OCI-LY1 (cell line): ENCODE measurements around the gene FAM149A.

Source experiments
- EZH2 ChIP-seq: fragments of 200-600 bp; sonication (generic), shearing (Covaris generic); IDR thresholded peaks from 2 replicates; pipeline ENCODE4 v1.8.0; 2017; ENCODE audit warnings: borderline replicate concordance, mixed run types, mild to moderate bottlenecking, antibody characterized with exemption, low read length, moderate library complexity, mixed read lengths
- TF ChIP-seq, protein P1 (sequence below): fragments of 200-600 bp; sonication (generic), shearing (Covaris generic); IDR thresholded peaks from 2 replicates; pipeline ENCODE4 v1.5.1; 2017; ENCODE audit warnings: mild to moderate bottlenecking, antibody characterized with exemption, low read length, moderate library complexity, mixed read lengths

DNA sequence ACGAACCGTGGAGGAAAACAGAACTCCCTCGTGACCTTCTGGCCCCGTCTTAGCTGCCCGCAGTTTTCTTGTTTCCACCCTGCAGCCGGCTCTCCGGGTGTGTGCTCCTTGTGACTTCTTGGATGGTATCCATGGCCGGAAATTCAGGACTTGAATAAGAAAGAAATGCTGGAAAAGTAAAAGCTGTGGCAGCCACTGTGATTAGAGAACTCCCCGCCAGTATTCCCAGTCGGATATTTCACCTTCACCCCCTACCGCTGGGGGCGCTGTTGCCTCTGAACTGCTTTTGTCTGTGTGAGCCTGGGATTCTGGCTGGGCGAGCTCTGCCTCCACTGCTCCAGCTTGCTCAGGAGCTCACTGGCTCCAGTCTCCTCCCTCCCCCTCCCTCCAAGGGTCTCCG lies 45.4 kb downstream of the FAM149A start:
- TF ChIP-seq, protein P1, sequence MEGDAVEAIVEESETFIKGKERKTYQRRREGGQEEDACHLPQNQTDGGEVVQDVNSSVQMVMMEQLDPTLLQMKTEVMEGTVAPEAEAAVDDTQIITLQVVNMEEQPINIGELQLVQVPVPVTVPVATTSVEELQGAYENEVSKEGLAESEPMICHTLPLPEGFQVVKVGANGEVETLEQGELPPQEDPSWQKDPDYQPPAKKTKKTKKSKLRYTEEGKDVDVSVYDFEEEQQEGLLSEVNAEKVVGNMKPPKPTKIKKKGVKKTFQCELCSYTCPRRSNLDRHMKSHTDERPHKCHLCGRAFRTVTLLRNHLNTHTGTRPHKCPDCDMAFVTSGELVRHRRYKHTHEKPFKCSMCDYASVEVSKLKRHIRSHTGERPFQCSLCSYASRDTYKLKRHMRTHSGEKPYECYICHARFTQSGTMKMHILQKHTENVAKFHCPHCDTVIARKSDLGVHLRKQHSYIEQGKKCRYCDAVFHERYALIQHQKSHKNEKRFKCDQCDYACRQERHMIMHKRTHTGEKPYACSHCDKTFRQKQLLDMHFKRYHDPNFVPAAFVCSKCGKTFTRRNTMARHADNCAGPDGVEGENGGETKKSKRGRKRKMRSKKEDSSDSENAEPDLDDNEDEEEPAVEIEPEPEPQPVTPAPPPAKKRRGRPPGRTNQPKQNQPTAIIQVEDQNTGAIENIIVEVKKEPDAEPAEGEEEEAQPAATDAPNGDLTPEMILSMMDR = no peak
- TF ChIP-seq EZH2 = no peak
